ENCODE measurements around the gene HNRNPA3.
A peak's percentile ranks its signal among the peaks of the same experiment; 100 is the strongest.

HNRNPA3 gene

DNA sequence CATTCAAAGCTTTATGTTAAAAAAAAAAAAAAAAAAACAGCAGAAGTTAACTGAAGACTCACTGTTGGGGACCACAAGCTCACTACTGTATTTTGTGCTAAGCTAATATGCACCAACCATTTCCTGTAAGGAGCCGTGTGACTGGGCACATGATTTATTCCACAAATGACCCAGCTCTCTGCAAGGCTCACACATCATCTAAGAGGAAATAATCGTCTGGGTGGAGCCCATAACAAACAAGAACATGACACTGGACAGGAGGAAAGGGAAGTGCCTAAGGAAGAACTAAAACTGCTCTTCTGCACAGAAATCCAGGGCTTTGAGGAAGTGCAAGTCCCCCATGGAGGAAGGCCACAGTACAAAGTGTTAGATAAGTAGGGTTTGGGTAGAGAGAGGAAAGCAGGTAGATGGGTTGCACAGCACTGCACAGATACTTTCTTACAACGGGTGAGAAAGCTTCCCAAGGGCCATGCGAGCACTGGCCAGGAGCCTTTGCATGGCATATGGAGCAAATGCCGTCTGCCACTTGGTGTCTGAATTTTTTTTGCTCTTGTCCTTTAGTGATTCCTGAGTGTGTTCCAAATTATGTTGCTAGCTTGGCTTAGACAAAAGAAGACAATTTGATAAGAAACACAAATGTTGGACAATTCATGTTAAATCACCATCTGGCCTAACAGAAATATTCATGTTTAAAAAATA is 27.5 kb downstream of the HNRNPA3 start:
- CTCF ChIA-PET = interaction anchor here (0.7 kb wide), 2 partner anchors 76 to 940 kb away, joined by 3 to 5 read pairs; no protein-coding TSS in a partner anchor
- TF ChIP-seq, protein P1, sequence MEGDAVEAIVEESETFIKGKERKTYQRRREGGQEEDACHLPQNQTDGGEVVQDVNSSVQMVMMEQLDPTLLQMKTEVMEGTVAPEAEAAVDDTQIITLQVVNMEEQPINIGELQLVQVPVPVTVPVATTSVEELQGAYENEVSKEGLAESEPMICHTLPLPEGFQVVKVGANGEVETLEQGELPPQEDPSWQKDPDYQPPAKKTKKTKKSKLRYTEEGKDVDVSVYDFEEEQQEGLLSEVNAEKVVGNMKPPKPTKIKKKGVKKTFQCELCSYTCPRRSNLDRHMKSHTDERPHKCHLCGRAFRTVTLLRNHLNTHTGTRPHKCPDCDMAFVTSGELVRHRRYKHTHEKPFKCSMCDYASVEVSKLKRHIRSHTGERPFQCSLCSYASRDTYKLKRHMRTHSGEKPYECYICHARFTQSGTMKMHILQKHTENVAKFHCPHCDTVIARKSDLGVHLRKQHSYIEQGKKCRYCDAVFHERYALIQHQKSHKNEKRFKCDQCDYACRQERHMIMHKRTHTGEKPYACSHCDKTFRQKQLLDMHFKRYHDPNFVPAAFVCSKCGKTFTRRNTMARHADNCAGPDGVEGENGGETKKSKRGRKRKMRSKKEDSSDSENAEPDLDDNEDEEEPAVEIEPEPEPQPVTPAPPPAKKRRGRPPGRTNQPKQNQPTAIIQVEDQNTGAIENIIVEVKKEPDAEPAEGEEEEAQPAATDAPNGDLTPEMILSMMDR (conservative IDR thresholded peaks at IDR 0.05; ENCODE audit: low read depth) = no peak
- DNase-seq (ENCODE audit: low spot score) = no peak
- POLR2A ChIA-PET (ENCODE audit: low non-redundant PET) = no interaction called here
- peak overlapping the region; percentile 56 for H3K27ac ChIP-seq

DNA sequence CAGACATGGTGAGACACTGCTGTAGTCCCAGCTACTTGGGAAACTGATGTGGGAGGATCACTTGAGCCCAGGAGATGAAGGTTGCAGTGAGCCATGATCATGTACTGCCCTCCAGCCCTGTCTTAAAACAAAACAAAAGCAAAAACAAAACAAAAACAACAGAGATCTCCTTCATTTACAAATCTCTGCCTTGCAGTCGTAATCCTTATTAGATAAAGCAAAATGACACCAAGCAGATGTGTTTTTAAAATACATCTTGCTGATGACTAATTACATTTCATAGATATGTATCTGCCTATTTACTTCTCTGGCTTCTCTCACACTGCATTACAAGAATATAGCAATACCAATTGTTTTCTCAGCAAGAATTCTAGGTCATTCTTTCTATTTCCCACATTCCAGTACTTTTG is 29.1 kb downstream of the HNRNPA3 start:
- POLR2A ChIA-PET (ENCODE audit: low non-redundant PET) = no interaction called here
- CTCF ChIA-PET = no interaction called here
- TF ChIP-seq, protein P1 (conservative IDR thresholded peaks at IDR 0.05; ENCODE audit: low read depth) = no peak
- peak overlapping the region; percentile 66 for H3K27ac ChIP-seq
- no peak for DNase-seq (ENCODE audit: low spot score)

- TF ChIP-seq, protein P1 (conservative IDR thresholded peaks at IDR 0.05; ENCODE audit: low read depth) = no peak
- peak overlapping the region; percentile 92 for H3K27ac ChIP-seq
- ChIA-PET POLR2A (ENCODE audit: low non-redundant PET) (no interaction called here), CTCF (no interaction called here)
- peak; percentile 91 for DNase-seq (ENCODE audit: low spot score)
Measured at GRCh38 chr2:177242121-177242987, 29.8 kb downstream of the HNRNPA3 start.

- TF ChIP-seq, protein P1 (conservative IDR thresholded peaks at IDR 0.05; ENCODE audit: low read depth) = no peak
- H3K27ac ChIP-seq = peak overlapping the region; percentile 92
- ChIA-PET CTCF (no interaction called here), POLR2A (ENCODE audit: low non-redundant PET) (no interaction called here)
- DNase-seq (ENCODE audit: low spot score) = no peak
Measured at GRCh38 chr2:177243073-177243472, 30.5 kb downstream of the HNRNPA3 start.

DNA sequence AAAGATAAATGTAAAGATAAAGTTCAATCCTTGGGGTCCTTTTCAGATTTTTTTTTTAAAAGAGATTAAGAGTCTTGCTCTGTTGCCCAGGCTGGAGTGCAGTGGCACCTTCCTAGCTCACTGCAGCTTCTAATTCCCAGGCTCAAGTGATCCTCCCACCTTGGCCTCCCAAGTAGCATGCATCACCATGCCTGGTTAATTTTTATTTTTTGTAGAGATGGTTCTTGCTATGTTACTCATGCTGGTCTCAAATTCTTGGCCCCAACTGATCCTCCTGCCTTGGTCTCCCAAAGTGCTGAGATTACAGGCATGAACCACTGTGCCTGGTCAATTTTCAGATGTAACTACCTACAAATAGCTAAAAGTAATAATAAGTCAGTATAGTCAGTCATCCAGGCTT is 30.9 kb downstream of the HNRNPA3 start:
- ChIA-PET CTCF (no interaction called here), POLR2A (ENCODE audit: low non-redundant PET) (no interaction called here)
- peak overlapping the region; percentile 92 for H3K27ac ChIP-seq
- TF ChIP-seq, protein P1 (conservative IDR thresholded peaks at IDR 0.05; ENCODE audit: low read depth) = no peak
- no peak for DNase-seq (ENCODE audit: low spot score)

GRCh38 chr2:177244244-177244771 is 31.7 kb downstream of the HNRNPA3 start:
- ChIA-PET CTCF (interaction anchor here (0.6 kb wide), 2 partner anchors 20 to 1612 kb away, joined by 3 read pairs; no protein-coding TSS in a partner anchor), POLR2A (ENCODE audit: low non-redundant PET) (interaction anchor here (0.9 kb wide), 1 partner anchor 11 kb away, joined by 3 read pairs; no protein-coding TSS in a partner anchor)
- H3K27ac ChIP-seq = peak overlapping the region; percentile 92
- no peak for DNase-seq (ENCODE audit: low spot score)
- TF ChIP-seq, protein P1 (conservative IDR thresholded peaks at IDR 0.05; ENCODE audit: low read depth) = no peak
